ENCODE data around the gene RBPJL. TPM values are rescaled to one million over a fixed set of nuclear protein-coding genes. Genes with fewer than 3 reads are reported as not detected.
A peak's percentile ranks its signal among the peaks of the same experiment; 100 is the strongest.

Gene RBPJL
- total RNA-seq, 2 experiments from 2014 or later = not detected

GRCh38 chr20:45354423-45355208, 48.0 kb downstream of the RBPJL start:
- DNase-seq (peak; percentile 57), ATAC-seq (peak; percentile 50)
- CTCF ChIA-PET = interaction anchor here (0.6 to 2.9 kb wide), 12 partner anchors 8 to 417 kb away, joined by 3 to 10 read pairs (median 5); partner anchors contain the start of gene SYS1
- Mint-ChIP-seq H3K27me3 (no peaks in the 10 kb centered on the region), H3K27ac (peak overlapping the region; percentile 92), H3K36me3 (ENCODE audit: low read depth) (no peaks in the 10 kb centered on the region), H3K4me3 (peak overlapping the region; percentile 64), H3K9me3 (no peaks in the 10 kb centered on the region), H3K4me1 (ENCODE audit: low read depth) (peaks cover 52% of the 10 kb centered on the region)
- intact Hi-C loops (cut with micrococcal nuclease) = loop anchor here (5.0 kb wide), 1 partner anchor 42 kb away; no protein-coding TSS in a partner anchor
- POLR2A ChIA-PET = interaction anchor here (0.8 to 1.6 kb wide), 2 partner anchors 53 to 60 kb away, joined by 3 to 5 read pairs; no protein-coding TSS in a partner anchor
- TF ChIP-seq CTCF (IDR thresholded peaks at IDR 0.05) = no peak

- TF ChIP-seq CTCF (IDR thresholded peaks at IDR 0.05) = no peak
- H3K4me1 Mint-ChIP-seq (ENCODE audit: low read depth) = peaks cover 51% of the 10 kb centered on the region
- peak; percentile 53 for DNase-seq
- no peaks in the 10 kb centered on the region for H3K36me3 Mint-ChIP-seq (ENCODE audit: low read depth)
- ATAC-seq = peak; percentile 76
- peak overlapping the region; percentile 92 for H3K27ac Mint-ChIP-seq
- no peaks in the 10 kb centered on the region for H3K27me3 Mint-ChIP-seq
- intact Hi-C loops (cut with micrococcal nuclease) = loop anchor here (5.0 kb wide), 1 partner anchor 43 kb away; no protein-coding TSS in a partner anchor
- POLR2A ChIA-PET = interaction anchor here (0.8 to 1.6 kb wide), 3 partner anchors 31 to 60 kb away, joined by 3 to 5 read pairs (median 3); no protein-coding TSS in a partner anchor
- H3K9me3 Mint-ChIP-seq = no peaks in the 10 kb centered on the region
- peak overlapping the region; percentile 64 for H3K4me3 Mint-ChIP-seq
- CTCF ChIA-PET = interaction anchor here (0.6 to 2.9 kb wide), 10 partner anchors 10 to 416 kb away, joined by 3 to 10 read pairs (median 5); no protein-coding TSS in a partner anchor
These were observed 48.8 kb downstream of the RBPJL start for GRCh38 chr20:45355209-45356084.

GRCh38 chr20:45358282-45359068, 51.8 kb downstream of the RBPJL start:
- no peaks in the 10 kb centered on the region for H3K36me3 Mint-ChIP-seq (ENCODE audit: low read depth)
- H3K4me3 Mint-ChIP-seq = no peak overlapping the region
- intact Hi-C loops (cut with micrococcal nuclease) = loop anchor here (5.0 kb wide), 1 partner anchor 46 kb away; no protein-coding TSS in a partner anchor
- CTCF ChIA-PET = interaction anchor here (0.8 to 24.4 kb wide), 10 partner anchors 15 to 91 kb away, joined by 3 to 549 read pairs (median 5); no protein-coding TSS in a partner anchor
- no peak for TF ChIP-seq CTCF (IDR thresholded peaks at IDR 0.05)
- no peak for DNase-seq
- POLR2A ChIA-PET = interaction anchor here (1.1 kb wide), 1 partner anchor 31 kb away, joined by 3 read pairs; no protein-coding TSS in a partner anchor
- peak overlapping the region; percentile 13 for H3K27ac Mint-ChIP-seq
- no peak for ATAC-seq
- no peaks in the 10 kb centered on the region for H3K27me3 Mint-ChIP-seq
- peaks cover 53% of the 10 kb centered on the region for H3K4me1 Mint-ChIP-seq (ENCODE audit: low read depth)
- H3K9me3 Mint-ChIP-seq = no peaks in the 10 kb centered on the region

GRCh38 chr20:45359069-45359405, 52.4 kb downstream of the RBPJL start:
- intact Hi-C loops (cut with micrococcal nuclease) = loop anchor here (5.0 kb wide), 1 partner anchor 47 kb away; no protein-coding TSS in a partner anchor
- Mint-ChIP-seq H3K9me3 (no peaks in the 10 kb centered on the region), H3K36me3 (ENCODE audit: low read depth) (no peaks in the 10 kb centered on the region), H3K4me3 (no peak overlapping the region), H3K4me1 (ENCODE audit: low read depth) (peaks cover 51% of the 10 kb centered on the region), H3K27me3 (no peaks in the 10 kb centered on the region), H3K27ac (no peak overlapping the region)
- ATAC-seq (no peak), DNase-seq (no peak)
- CTCF ChIA-PET = interaction anchor here (1.2 to 24.4 kb wide), 6 partner anchors 15 to 91 kb away, joined by 3 to 549 read pairs (median 7); no protein-coding TSS in a partner anchor
- TF ChIP-seq CTCF (IDR thresholded peaks at IDR 0.05) = no peak
- POLR2A ChIA-PET = interaction anchor here (0.8 to 1.1 kb wide), 2 partner anchors 14 to 32 kb away, joined by 3 read pairs; no protein-coding TSS in a partner anchor
